Erythroblast (primary cell): ENCODE results near the gene OAS2.

Source experiments
- DNase-seq, 2 experiments: peaks; one replicate each; lab custom pipeline; 2025; lab: John Stamatoyannopoulos, UW
- GATA1 ChIP-seq: IDR thresholded peaks from 2 replicates; pipeline ENCODE4 v1.6.1; 2011; ENCODE audit warnings: low read depth, mild to moderate bottlenecking, control low read depth, low read length, moderate library complexity
- POLR2A ChIP-seq: IDR thresholded peaks from 2 replicates; pipeline ENCODE4 v1.6.1; 2011; ENCODE audit warnings: mild to moderate bottlenecking, low read length

The OAS2 gene

DNA sequence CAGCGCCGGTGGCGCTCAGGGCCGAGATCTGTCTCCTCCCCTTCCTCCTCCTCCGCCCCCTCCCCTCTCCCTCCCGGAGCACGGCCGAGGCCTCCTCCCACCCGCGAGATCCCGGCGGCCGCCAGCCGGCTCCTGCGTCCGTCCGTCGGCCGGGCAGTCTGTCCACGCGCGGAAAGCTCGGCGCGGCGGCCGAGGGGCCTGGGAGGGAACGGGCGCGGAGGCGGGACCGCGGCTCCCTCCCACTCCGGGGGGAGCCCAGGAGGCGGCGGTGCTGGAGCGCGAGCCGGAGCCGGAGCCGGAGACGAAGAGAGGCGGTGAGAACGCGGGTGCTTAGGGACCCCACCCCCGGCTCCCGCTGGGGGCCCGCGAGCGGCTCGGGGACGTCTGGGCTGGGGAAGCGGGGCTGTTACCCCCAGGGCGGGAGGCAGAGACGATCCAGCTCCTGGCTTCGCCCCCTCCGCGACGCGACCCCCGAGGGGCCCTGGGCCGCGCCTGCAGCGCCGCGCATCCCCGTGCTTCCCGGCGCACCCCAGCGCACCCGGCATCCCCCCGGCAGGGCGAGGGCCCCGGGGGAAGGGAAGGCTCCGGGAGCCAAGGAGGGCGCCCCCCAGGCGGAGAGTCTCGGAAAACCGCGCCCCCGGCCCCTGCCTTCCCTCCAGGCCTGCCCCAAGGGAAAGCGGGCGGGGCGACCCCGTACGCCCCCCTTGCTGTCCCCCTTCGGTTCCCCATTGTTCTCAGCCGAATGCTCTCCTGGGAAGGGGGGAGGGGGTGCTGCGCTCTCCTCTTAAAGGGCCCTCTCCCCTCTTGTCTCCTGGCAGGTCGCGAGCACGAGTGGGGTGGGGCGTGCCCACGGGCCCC lies 78.5 kb downstream of the OAS2 start, which contains the start of gene DTX1:
DTX1 (plus strand) TSS at position 100 of the 858 bp plus-strand sequence. CDS start 1,463 bp downstream, outside the sequence.
- TF ChIP-seq POLR2A (no peak), GATA1 (no peak)
- no peak for DNase-seq

- TF ChIP-seq GATA1 (no peak), POLR2A (no peak)
- DNase-seq, result no peak
Measured at GRCh38 chr12:113057565-113058485, 79.5 kb downstream of the OAS2 start.

- no peak for DNase-seq
- TF ChIP-seq POLR2A (no peak), GATA1 (no peak)
Measured at GRCh38 chr12:113058553-113058952, 80.2 kb downstream of the OAS2 start.

- DNase-seq, result no peak
- TF ChIP-seq GATA1 (no peak), POLR2A (no peak)
Measured at GRCh38 chr12:113059071-113059595, 80.8 kb downstream of the OAS2 start.

DNA sequence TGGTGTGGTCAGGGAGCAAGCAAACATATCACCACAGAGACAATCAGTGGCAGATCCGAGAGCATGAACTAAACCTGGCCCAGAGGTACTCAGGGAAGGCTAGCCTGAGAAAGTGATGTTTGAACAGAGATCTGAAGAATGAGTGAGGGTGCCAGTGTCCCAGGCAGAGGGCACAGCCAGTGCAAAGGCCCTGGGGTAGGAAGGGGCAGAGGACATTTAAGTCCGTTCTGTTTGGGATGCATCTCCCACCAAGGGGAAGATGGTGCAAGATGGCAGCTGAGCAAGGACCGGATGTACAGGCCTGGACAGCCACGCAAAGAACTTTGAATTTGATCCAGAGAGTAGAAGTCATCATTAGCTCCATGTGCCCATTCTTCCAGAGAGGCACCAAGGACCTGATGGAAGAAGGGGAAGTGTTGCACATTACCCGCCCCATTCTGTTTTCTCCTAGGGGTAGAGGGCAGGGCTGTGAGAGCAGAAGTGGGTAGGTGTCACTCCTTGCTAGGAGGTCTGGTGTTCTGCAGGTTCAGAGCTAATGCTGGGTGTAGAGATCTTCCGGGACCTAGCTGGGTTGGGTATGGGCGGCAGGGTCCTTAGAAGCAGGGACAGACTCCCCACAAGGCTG lies 82.1 kb downstream of the OAS2 start:
- TF ChIP-seq POLR2A, result no peak
- TF ChIP-seq GATA1, result no peak
- DNase-seq, result no peak

DNA sequence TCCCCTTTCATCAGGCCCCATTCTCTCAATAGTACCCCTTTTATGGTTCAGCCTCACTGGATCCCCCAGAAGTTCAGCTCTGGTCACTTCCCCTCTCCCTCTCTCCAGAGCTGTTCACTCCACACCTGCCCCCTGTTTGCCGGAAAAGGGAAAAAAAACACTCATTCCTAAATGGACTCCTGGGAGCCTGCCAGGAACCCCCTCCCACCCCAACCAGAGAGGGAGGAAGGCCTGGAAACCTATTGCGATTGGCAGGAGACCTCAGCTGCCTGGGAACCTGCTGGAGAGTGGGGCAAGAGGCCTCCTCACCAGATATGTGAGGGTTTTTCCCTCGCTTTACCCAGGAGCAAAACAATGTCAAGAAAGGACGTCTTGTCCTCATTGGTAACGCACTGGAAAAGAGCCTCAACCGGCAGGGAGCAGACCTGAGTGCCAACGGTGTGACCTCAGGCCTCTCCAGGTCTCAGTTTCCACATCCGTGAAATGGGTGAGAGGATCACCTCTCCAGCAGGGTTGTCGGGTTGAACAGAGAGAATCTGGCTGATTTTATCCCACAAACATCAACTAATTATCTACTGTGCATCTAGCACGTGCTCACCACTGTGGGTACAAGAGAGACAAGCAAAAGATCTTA lies 82.9 kb downstream of the OAS2 start:
- no peak for TF ChIP-seq POLR2A
- TF ChIP-seq GATA1, result no peak
- no peak for DNase-seq
